NCI-H2107 treated with DMSO at 0.1 percent for 48 hours (cell line): ENCODE measurements around the gene SLC24A3.

Experiments
- DNase-seq: peaks from one replicate; lab custom pipeline; 2025; ENCODE audit not compliant: unreplicated experiment; lab: John Stamatoyannopoulos, UW

The SLC24A3 gene

GRCh38 chr20:19695081-19695480, 482.6 kb downstream of the SLC24A3 start:
- DNase-seq, result no peak

DNA sequence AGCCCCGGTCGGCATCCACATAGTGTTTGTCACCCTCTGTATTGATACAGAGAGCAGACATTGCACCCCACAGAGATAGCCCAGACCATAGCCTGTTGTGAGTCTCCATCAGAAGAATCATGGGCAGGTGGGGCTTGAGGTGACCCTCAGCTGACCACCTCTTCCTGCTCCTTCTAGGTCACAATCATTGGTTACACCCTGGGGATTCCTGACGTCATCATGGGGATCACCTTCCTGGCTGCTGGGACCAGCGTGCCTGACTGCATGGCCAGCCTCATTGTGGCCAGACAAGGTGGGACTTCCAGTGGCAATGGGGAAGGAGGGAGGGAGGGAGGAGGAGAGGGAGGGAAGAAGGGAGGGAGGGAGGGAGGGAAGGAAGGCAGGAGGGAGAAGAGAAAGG, 484.2 kb downstream of the SLC24A3 start:
- no peak for DNase-seq

- no peak for DNase-seq
Measured at GRCh38 chr20:19697415-19697814, 485.0 kb downstream of the SLC24A3 start.

DNA sequence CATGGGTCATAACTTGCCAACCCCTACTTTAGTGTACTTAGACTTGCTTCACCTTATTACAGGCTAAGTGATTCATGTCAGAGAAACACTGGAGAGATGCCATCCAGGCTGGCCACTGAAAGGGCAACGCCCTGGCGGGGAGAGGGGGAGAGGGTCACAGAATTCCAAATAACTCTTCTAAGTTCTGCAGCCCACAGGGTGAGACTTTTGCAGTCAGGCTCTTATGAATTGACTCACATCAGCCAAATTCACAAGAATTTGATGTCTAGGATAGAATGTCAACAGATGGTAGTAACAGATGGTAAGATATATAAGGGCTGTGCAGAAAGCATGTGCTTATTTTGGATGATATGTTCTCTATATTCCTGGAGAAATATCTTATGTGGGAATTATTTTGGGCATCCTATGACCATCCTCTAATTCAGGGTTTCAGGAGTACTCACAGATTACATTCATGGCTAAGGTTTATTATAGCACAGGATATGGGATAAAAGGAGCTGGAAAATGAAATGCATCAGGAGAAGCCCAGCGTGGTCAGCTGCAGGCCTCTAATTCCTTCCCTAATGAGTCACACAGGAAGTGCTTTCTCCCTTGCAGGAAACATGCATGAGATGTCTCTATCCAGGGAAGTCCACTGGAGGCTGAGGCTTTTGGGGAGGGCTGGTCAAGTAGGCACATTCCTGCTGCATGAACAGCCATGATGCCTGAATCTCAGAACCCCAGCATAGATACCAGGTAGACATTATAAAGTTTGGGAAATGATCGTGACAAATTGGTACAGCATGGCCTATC, 486.9 kb downstream of the SLC24A3 start:
- DNase-seq, result no peak

GRCh38 chr20:19701429-19701828, 489.0 kb downstream of the SLC24A3 start:
- DNase-seq, result no peak

DNA sequence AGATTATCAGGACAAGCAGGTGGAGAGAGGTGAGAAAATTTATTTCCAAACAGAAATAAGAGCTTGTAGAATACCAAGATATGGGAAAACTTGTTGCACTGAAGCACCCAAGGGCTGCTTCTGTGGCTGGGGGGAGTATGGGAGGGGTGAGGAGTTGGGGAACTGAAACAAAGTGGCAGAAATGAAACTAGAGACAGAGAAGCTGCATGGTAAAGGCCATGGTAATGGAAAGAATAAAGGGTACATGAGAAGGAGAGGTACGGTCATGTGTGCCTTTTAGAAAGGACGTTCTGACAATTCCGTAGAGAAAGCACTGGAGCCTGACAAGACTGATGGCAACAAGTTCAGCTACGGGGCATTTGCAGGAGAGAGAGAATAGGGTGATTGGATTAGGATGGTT, 494.0 kb downstream of the SLC24A3 start:
- no peak for DNase-seq

GRCh38 chr20:19709635-19710335, 497.3 kb downstream of the SLC24A3 start:
- DNase-seq, result no peak

- no peak for DNase-seq
Measured at GRCh38 chr20:19710336-19711120, 498.1 kb downstream of the SLC24A3 start.

GRCh38 chr20:19711126-19711525, 498.7 kb downstream of the SLC24A3 start:
- DNase-seq, result no peak

GRCh38 chr20:19712721-19713260, 500.3 kb downstream of the SLC24A3 start:
- no peak for DNase-seq

DNA sequence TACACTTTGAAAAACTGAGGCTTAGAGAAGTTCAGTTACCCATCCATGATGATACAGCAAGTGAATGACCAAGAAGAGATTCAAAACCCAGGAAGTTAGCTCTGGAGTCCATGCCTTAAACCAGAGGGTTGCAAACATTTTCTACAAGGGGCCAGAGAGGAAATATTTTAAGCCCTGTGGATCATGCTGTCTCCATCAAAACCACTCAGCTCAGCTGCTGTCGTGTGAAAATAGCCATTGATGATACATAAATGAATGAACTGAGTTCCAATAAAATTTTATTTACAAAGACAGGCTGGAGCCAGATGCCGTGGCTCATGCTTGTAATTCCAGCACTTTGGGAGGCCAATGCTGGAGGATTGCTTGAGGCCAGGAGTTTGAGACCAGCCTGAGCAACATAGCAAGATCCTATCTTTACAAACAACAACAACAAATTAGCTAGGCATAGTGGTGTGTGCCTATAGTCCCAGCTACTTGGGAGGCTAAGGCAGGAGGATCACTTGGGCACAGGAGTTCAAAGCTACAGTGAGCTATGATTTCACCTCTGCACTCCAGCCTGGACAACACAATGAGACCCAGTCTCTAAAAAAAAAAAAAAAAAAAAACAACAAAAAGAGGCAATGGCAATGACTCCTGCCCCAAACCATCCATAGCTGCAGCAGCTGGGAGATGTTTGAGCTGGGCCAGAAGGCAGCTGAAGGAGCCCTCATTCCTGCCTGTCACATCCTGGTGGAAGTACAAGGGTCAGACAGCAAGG, 501.6 kb downstream of the SLC24A3 start:
- no peak for DNase-seq

DNA sequence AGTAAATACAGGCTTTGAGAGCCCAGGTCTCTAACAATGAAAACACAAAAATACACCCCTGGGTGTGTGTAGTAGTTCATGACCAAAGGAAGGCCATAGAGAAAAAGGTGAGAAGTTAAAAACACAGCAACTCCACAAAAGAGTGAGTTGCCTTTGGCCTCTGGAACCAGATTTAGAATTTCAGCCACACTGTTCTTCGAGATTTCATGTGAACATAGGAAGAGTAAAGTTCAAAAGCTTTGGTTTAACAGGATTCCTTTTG, 502.1 kb downstream of the SLC24A3 start:
- no peak for DNase-seq

GRCh38 chr20:19715986-19716385, 503.5 kb downstream of the SLC24A3 start:
- DNase-seq, result no peak

DNA sequence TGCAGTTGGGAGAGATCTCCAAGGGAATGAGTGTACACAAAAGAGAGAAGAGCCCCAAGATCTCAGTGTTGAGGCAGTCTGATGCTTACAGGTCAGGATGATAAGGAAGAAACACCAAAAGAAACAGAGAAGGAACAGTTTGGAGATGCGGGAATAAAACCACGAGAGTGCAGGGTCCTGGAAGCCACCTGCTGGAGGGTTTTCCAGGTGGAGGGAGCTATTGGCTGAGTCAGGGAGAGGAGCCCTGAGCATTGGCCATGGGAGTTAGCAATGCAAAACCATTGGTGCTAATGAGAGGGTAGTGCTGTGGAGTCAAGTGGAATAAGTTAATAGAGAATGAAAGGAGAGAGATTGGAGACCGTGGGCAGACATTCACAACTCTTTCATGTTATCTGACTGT, 506.4 kb downstream of the SLC24A3 start:
- no peak for DNase-seq

DNA sequence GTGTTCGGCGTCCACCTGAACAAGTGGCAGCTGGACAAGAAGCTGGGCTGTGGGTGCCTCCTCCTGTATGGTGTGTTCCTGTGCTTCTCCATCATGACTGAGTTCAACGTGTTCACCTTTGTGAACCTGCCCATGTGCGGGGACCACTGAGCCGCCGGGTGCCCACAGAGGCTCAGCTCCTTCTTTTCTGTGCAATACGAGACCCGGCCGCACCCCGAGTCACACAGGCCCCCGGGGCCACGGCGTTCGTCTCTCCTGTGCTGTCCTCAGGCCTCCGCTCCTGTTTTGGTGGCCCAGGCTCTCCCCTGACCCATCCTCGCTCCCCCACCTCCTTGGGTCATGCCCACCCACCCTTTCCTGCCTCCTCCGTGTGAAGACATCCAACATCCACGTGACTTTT, 508.5 kb downstream of the SLC24A3 start:
- DNase-seq, result no peak

DNA sequence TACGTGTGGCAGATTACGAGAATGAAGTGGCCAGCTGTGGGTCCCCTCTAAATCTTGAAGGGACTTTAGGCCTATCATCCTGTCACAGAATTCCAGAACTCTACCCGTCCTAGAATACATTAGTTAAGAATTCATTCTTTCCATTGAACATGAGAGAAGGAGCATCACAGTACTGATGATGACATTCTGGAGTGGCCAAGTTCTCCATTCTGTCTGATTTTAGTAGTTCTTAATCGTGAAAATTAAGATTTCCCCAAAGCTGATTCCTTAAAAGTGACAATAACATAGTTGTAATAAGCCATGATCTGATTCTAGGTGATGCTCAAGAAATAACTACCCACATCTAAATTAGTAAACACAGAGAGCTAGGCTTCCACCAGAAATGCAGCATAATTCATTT, 510.6 kb downstream of the SLC24A3 start:
- DNase-seq, result no peak

GRCh38 chr20:19723813-19724430, 511.5 kb downstream of the SLC24A3 start:
- DNase-seq, result no peak

- DNase-seq, result no peak
Measured at GRCh38 chr20:19725373-19725772, 512.9 kb downstream of the SLC24A3 start.

DNA sequence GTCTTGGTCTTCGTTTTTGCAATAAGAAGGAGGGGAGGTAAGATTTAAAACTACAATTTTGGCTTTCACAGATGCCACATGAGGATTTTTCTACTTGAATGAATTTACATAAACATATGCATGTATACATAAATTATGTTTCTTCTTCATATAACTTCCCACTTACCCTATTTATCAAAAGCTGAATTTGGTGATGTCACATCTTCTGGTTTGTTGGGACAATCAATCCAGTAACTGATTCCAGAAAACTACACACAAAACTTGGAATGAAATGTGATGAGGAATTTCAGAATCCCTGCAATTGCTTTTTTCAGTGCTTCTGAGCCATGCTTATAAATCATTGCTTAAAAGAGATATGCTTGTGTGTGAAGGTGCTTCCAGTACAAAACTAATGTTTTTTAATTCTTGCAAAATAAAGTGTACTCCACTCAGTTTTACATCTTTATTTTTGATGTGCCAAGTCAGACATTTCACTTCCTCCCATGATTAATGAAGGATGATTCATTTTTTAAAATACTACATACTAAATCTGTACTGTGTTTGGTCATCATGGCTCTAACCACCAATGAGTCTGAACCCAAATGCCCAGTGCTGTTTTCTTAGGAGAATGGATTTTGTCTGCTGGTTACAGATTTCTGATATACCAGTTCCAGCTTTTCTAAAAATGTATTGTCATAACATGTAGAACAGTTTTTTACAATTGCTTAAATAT, 513.5 kb downstream of the SLC24A3 start:
- DNase-seq, result no peak

DNA sequence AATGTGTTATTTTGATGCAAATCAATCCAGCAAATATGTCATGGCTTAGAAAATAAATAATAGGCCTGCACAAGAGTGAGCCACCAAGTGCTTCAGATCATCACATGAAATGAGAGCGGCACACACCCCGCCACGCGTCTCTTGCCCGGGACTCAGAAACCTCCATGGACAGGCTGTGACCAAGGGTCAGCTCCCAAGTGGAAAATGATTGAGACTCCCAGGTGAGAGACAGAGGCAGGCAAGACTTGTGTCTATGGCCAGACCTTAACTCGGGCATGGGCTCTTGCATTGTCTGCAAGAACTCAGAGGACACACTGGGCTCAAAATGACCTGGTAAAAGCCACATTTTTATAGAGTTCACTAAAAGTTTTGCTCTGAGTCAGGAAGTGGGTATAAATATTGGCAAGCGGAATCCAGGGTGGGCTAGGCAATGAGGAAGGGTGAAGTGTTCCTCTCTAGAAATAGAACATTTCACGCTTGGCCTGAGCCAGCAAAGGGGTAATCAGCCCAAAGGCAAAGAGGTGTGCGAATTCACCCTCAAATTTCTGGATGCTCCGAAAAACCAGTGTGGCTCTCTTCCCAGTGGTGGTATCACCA, 514.9 kb downstream of the SLC24A3 start:
- DNase-seq, result no peak
